ENCODE data around the gene ADAMTS14.

Gene ADAMTS14

DNA sequence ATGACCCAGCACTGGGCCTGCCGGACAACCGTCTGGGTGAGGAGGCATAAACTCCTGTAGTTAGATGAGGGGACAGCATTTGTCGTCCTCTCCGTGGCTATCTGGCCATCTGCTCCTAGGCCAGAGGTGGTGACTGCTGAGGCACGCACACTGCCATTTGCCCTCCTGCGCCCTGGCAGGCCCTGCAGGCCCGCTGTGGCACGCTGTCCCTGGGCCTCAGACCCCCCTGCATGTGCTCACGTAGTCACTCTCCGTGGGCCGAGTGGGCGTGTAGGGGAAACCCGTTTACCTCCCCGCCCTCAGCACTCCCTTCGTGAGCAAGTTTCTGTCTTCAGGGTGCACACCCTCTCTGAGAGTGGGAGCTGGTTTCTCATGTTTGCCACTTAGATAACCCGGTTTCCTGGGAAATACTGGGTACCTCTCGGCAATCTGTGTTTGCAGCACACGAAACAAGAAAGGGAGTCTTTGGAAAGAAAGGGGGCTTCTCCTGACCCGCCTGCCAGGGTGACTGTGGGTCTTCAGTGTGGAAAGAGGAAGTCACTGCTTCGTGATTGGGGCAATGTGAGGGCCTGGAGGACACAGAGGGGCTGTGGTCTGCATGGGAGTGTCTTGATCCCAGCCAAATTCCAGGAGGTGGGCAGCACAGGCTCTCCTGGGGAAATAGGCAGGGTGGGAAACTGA is 10.8 kb downstream of the ADAMTS14 start:
- Histone ChIP-seq H4K20me1 (ENCODE audit: control insufficient read depth, insufficient read depth, low read depth, low read length) (no peaks in the 10 kb centered on the region), H3K4me2 (ENCODE audit: low read length) (no peak overlapping the region), H3K27me3 (ENCODE audit: control insufficient read depth, low read length) (no peaks in the 10 kb centered on the region), H3K79me2 (ENCODE audit: control insufficient read depth, low read length) (no peaks in the 10 kb centered on the region), H3K9me2 (replicated peaks; ENCODE audit: control insufficient read depth, low read length) (no peaks in the 10 kb centered on the region), H3K4me3 (ENCODE audit: low read length) (no peak overlapping the region), H3K27ac (ENCODE audit: low read depth, low read length) (no peak overlapping the region), H3K36me3 (ENCODE audit: control insufficient read depth, low read length) (no peaks in the 10 kb centered on the region), H3K9me3 (ENCODE audit: control insufficient read depth, insufficient read depth, low read length) (no peaks in the 10 kb centered on the region), H3K4me1 (ENCODE audit: control insufficient read depth, low read length) (no peaks in the 10 kb centered on the region), H3F3A (ENCODE audit: control insufficient read depth, insufficient read depth) (no peaks in the 10 kb centered on the region)
- TF ChIP-seq EZH2phosphoT487 (IDR thresholded peaks at IDR 0.05; ENCODE audit: borderline replicate concordance, low read length): no peak
- TF ChIP-seq, protein P1, sequence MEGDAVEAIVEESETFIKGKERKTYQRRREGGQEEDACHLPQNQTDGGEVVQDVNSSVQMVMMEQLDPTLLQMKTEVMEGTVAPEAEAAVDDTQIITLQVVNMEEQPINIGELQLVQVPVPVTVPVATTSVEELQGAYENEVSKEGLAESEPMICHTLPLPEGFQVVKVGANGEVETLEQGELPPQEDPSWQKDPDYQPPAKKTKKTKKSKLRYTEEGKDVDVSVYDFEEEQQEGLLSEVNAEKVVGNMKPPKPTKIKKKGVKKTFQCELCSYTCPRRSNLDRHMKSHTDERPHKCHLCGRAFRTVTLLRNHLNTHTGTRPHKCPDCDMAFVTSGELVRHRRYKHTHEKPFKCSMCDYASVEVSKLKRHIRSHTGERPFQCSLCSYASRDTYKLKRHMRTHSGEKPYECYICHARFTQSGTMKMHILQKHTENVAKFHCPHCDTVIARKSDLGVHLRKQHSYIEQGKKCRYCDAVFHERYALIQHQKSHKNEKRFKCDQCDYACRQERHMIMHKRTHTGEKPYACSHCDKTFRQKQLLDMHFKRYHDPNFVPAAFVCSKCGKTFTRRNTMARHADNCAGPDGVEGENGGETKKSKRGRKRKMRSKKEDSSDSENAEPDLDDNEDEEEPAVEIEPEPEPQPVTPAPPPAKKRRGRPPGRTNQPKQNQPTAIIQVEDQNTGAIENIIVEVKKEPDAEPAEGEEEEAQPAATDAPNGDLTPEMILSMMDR (IDR thresholded peaks at IDR 0.05; ENCODE audit: low read depth, low read length, poor library complexity, severe bottlenecking): no peak

DNA sequence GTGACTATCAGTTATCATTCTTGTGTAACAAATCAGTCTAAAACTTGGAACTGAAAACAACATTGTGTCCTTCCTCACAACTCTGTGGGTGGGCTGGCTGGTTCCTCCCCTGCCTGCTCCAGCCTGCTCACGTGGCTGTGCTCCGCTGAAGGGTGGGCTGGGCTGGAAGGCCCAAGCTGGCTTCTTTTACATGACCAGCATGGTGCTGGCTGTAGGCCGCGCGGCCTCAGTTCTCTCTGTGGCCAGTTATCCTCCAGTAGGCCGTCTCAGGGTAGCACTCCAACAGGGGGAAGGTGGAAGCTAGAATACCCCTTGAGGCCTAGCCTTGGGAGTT is 11.3 kb downstream of the ADAMTS14 start:
- Histone ChIP-seq H3K4me3 (ENCODE audit: low read length) (no peak overlapping the region), H3K27ac (ENCODE audit: low read depth, low read length) (no peak overlapping the region), H3K9me2 (replicated peaks; ENCODE audit: control insufficient read depth, low read length) (no peaks in the 10 kb centered on the region), H3K27me3 (ENCODE audit: control insufficient read depth, low read length) (no peaks in the 10 kb centered on the region), H3K79me2 (ENCODE audit: control insufficient read depth, low read length) (no peaks in the 10 kb centered on the region), H3F3A (ENCODE audit: control insufficient read depth, insufficient read depth) (no peaks in the 10 kb centered on the region), H3K4me2 (ENCODE audit: low read length) (no peak overlapping the region), H3K4me1 (ENCODE audit: control insufficient read depth, low read length) (no peaks in the 10 kb centered on the region), H3K36me3 (ENCODE audit: control insufficient read depth, low read length) (no peaks in the 10 kb centered on the region), H4K20me1 (ENCODE audit: control insufficient read depth, insufficient read depth, low read depth, low read length) (no peaks in the 10 kb centered on the region), H3K9me3 (ENCODE audit: control insufficient read depth, insufficient read depth, low read length) (no peaks in the 10 kb centered on the region)
- TF ChIP-seq EZH2phosphoT487 (IDR thresholded peaks at IDR 0.05; ENCODE audit: borderline replicate concordance, low read length): no peak
- TF ChIP-seq, protein P1 (IDR thresholded peaks at IDR 0.05; ENCODE audit: low read depth, low read length, poor library complexity, severe bottlenecking): no peak

DNA sequence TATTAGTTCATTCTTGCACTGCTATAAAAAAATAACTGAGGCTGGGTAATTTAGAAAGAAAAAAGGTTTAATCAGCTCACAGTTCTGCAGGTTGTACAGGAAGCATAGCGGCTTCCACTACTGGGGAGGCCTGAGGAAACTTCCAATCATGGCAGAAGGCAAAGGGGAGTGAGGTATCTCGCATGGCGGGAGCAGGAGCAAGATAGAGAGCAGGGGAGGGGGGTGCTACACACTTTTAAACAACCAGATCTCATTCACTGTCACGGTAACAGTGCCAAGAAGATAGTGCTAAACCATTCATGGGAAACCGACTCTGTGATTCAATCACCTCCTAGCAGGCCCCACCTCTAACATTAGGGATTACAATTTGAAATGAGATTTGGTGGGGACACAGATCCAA is 11.6 kb downstream of the ADAMTS14 start:
- Histone ChIP-seq H3K36me3 (ENCODE audit: control insufficient read depth, low read length) (no peaks in the 10 kb centered on the region), H3K9me3 (ENCODE audit: control insufficient read depth, insufficient read depth, low read length) (no peaks in the 10 kb centered on the region), H3F3A (ENCODE audit: control insufficient read depth, insufficient read depth) (no peaks in the 10 kb centered on the region), H3K27ac (ENCODE audit: low read depth, low read length) (no peak overlapping the region), H3K79me2 (ENCODE audit: control insufficient read depth, low read length) (no peaks in the 10 kb centered on the region), H3K27me3 (ENCODE audit: control insufficient read depth, low read length) (no peaks in the 10 kb centered on the region), H3K4me2 (ENCODE audit: low read length) (no peak overlapping the region), H3K4me1 (ENCODE audit: control insufficient read depth, low read length) (no peaks in the 10 kb centered on the region), H4K20me1 (ENCODE audit: control insufficient read depth, insufficient read depth, low read depth, low read length) (no peaks in the 10 kb centered on the region), H3K9me2 (replicated peaks; ENCODE audit: control insufficient read depth, low read length) (no peaks in the 10 kb centered on the region), H3K4me3 (ENCODE audit: low read length) (no peak overlapping the region)
- TF ChIP-seq, protein P1 (IDR thresholded peaks at IDR 0.05; ENCODE audit: low read depth, low read length, poor library complexity, severe bottlenecking): no peak
- no peak for TF ChIP-seq EZH2phosphoT487 (IDR thresholded peaks at IDR 0.05; ENCODE audit: borderline replicate concordance, low read length)

Measured in DOHH2 (cell line).